NCI-H2029 (cell line): ENCODE results near the gene DPP10.

Experiments
- DNase-seq: peaks from one replicate; lab custom pipeline; 2025; lab: John Stamatoyannopoulos, UW

DPP10 gene

GRCh38 chr2:114810092-114810491 is 367.7 kb downstream of the DPP10 start:
- DNase-seq, result no peak

GRCh38 chr2:114812261-114812660 is 369.8 kb downstream of the DPP10 start:
- DNase-seq, result no peak

GRCh38 chr2:114814355-114814754 is 371.9 kb downstream of the DPP10 start:
- DNase-seq, result no peak

- DNase-seq, result no peak
Measured at GRCh38 chr2:114821055-114821454, 378.6 kb downstream of the DPP10 start.

- no peak for DNase-seq
Measured at GRCh38 chr2:114843963-114844362, 401.5 kb downstream of the DPP10 start.

- no peak for DNase-seq
Measured at GRCh38 chr2:114857196-114857595, 414.8 kb downstream of the DPP10 start.

- DNase-seq, result no peak
Measured at GRCh38 chr2:114859726-114860510, 417.5 kb downstream of the DPP10 start.

GRCh38 chr2:114862243-114862642 is 419.8 kb downstream of the DPP10 start:
- DNase-seq, result no peak

GRCh38 chr2:114864901-114865300 is 422.5 kb downstream of the DPP10 start:
- DNase-seq, result no peak

- DNase-seq, result no peak
Measured at GRCh38 chr2:114880046-114880445, 437.6 kb downstream of the DPP10 start.

GRCh38 chr2:114919985-114920384 is 477.5 kb downstream of the DPP10 start:
- no peak for DNase-seq

GRCh38 chr2:114922076-114922475 is 479.6 kb downstream of the DPP10 start:
- no peak for DNase-seq

GRCh38 chr2:114925296-114926255 is 483.1 kb downstream of the DPP10 start:
- no peak for DNase-seq

- DNase-seq, result no peak
Measured at GRCh38 chr2:114926303-114926702, 483.9 kb downstream of the DPP10 start.

- no peak for DNase-seq
Measured at GRCh38 chr2:114929225-114929624, 486.8 kb downstream of the DPP10 start.

- DNase-seq, result no peak
Measured at GRCh38 chr2:114933671-114934241, 491.3 kb downstream of the DPP10 start.

- no peak for DNase-seq
Measured at GRCh38 chr2:114935031-114935430, 492.6 kb downstream of the DPP10 start.

- no peak for DNase-seq
Measured at GRCh38 chr2:114937366-114937930, 495.0 kb downstream of the DPP10 start.

GRCh38 chr2:114940785-114941458 is 498.5 kb downstream of the DPP10 start:
- DNase-seq, result no peak

GRCh38 chr2:114949228-114949804 is 506.9 kb downstream of the DPP10 start:
- DNase-seq, result no peak

GRCh38 chr2:114960389-114960788 is 517.9 kb downstream of the DPP10 start:
- no peak for DNase-seq
